ENCODE measurements around the gene CYP3A7. TPM values are rescaled to one million over a fixed set of nuclear protein-coding genes. Genes with fewer than 3 reads are reported as not detected.
A peak's percentile ranks its signal among the peaks of the same experiment; 100 is the strongest.
"Not testable (repeated sequence)": the region's sequence is repeated elsewhere in the genome, so short reads cannot be mapped to it uniquely, and the experiment has no call there.

CYP3A7 gene
- total RNA-seq, 4 donors from 2014 or later = 0.91 TPM; not detected in 3

GRCh38 chr7:99709260-99709659 is 25.7 kb downstream of the CYP3A7 start:
- no peaks in the 10 kb centered on the region for H3K36me3 ChIP-seq
- peaks cover 0 to 5% of the 10 kb centered on the region in 2 donors for H3K9me3 ChIP-seq
- H3K27me3 ChIP-seq = no peaks in the 10 kb centered on the region
- no peak overlapping the region for H3K27ac ChIP-seq
- intact Hi-C loops (cut with DNase I; ENCODE audit: low total_unique reads) = no loop called here
- no peaks in the 10 kb centered on the region for H3K4me1 ChIP-seq
- no peak overlapping the region for H3K4me3 ChIP-seq
- TF ChIP-seq CTCF (IDR thresholded peaks at IDR 0.05) (no peak), POLR2A (IDR thresholded peaks at IDR 0.05) (no peak)
- no peak for DNase-seq

GRCh38 chr7:99707096-99707495 is 27.9 kb downstream of the CYP3A7 start:
- Histone ChIP-seq H3K4me1 (no peaks in the 10 kb centered on the region), H3K27ac (no peak overlapping the region), H3K9me3 (peaks cover 0 to 5% of the 10 kb centered on the region in 2 donors), H3K27me3 (no peaks in the 10 kb centered on the region), H3K36me3 (no peaks in the 10 kb centered on the region), H3K4me3 (no peak overlapping the region)
- TF ChIP-seq POLR2A (IDR thresholded peaks at IDR 0.05) = no peak
- TF ChIP-seq CTCF (IDR thresholded peaks at IDR 0.05) = no peak
- DNase-seq = no peak
- intact Hi-C loops (cut with DNase I; ENCODE audit: low total_unique reads) = no loop called here

GRCh38 chr7:99699946-99700345 is 35.0 kb downstream of the CYP3A7 start:
- no peaks in the 10 kb centered on the region for H3K36me3 ChIP-seq
- no peak overlapping the region for H3K4me3 ChIP-seq
- DNase-seq = no peak
- TF ChIP-seq CTCF (IDR thresholded peaks at IDR 0.05) (no peak), POLR2A (IDR thresholded peaks at IDR 0.05) (no peak)
- no peak overlapping the region for H3K27ac ChIP-seq
- H3K9me3 ChIP-seq = no peaks in the 10 kb centered on the region
- intact Hi-C loops (cut with DNase I; ENCODE audit: low total_unique reads) = no loop called here
- no peaks in the 10 kb centered on the region for H3K4me1 ChIP-seq
- no peaks in the 10 kb centered on the region for H3K27me3 ChIP-seq

GRCh38 chr7:99698867-99699730 is 35.9 kb downstream of the CYP3A7 start:
- DNase-seq; H3K4me3 ChIP-seq; intact Hi-C loops (cut with DNase I; ENCODE audit: low total_unique reads); H3K27me3 ChIP-seq; H3K4me1 ChIP-seq; H3K36me3 ChIP-seq; H3K9me3 ChIP-seq: not testable (repeated sequence)
- H3K27ac ChIP-seq = peak overlapping the region in 1 of 2 donors; percentile 27

- H3K4me1 ChIP-seq = no peaks in the 10 kb centered on the region
- H3K27ac ChIP-seq = no peak overlapping the region
- TF ChIP-seq POLR2A (IDR thresholded peaks at IDR 0.05) = no peak
- no peak for TF ChIP-seq CTCF (IDR thresholded peaks at IDR 0.05)
- H3K9me3 ChIP-seq = no peaks in the 10 kb centered on the region
- H3K36me3 ChIP-seq = no peaks in the 10 kb centered on the region
- DNase-seq = no peak
- intact Hi-C loops (cut with DNase I; ENCODE audit: low total_unique reads) = no loop called here
- H3K27me3 ChIP-seq = no peaks in the 10 kb centered on the region
- H3K4me3 ChIP-seq = no peak overlapping the region
Observed at GRCh38 chr7:99694912-99695304, 40.1 kb downstream of the CYP3A7 start.

Data from uterus (tissue), 4 donors.